Mucosa of descending colon (tissue), 3 donors: ENCODE measurements around the gene PDE4DIP. TPM values are rescaled to one million over a fixed set of nuclear protein-coding genes. Genes with fewer than 3 reads are reported as not detected.
"Not testable (repeated sequence)": the region's sequence is repeated elsewhere in the genome, so short reads cannot be mapped to it uniquely, and the experiment has no call there.

ENCODE experiments used
- ATAC-seq: fragments of 200-7000 bp; cut with Tn5 transposase; one replicate; pipeline ENCODE4 v1.9.1; 2020; ENCODE audit warnings: mild to moderate bottlenecking, moderate library complexity
- DNase-seq, 3 donors: peaks; one replicate each; pipeline ENCODE4 v3.0.0-alpha.2; 2020
- H3K36me3 ChIP-seq: fragments of 200-600 bp; one replicate; pipeline ENCODE4 v1.8.0; 2021; ENCODE audit warnings: low read depth, mild to moderate bottlenecking
- H3K4me1 ChIP-seq: fragments of 200-600 bp; one replicate; pipeline ENCODE4 v1.8.0; 2021; ENCODE audit warnings: low read depth, mild to moderate bottlenecking
- H3K4me3 ChIP-seq: fragments of 200-600 bp; one replicate; pipeline ENCODE4 v1.8.0; 2021; ENCODE audit warnings: mild to moderate bottlenecking
- H3K9me3 ChIP-seq: fragments of 200-600 bp; one replicate; pipeline ENCODE4 v1.8.0; 2021; ENCODE audit warnings: mild to moderate bottlenecking
- intact Hi-C, 2 donors: fragments of 100-400 bp; cut with DNase I in 1 of 2; cut with micrococcal nuclease in 1 of 2; formaldehyde crosslinking; loops; one replicate each; pipeline versions ENCODE4 v1.11.0 to v1.11.1; 2022; cut with DNase I, micrococcal nuclease
- total RNA-seq, 3 donors: library from RNA; stranded (reverse); fragmentation: NEBNext Ultra II Directional in 2 of 3; extraction: Animal tissue kit (Norgen Biotek cat#: 25700) in 2 of 3; gene quantifications; one replicate each; pipeline versions ENCODE4 v1.2.1 to v1.2.4, GENCODE V29; 2021 to 2023
- donor health status: DM: no; HTN: no; CAD: no; lungs with moderate emphysema.
- donor health status: DM: no; HTN: no; CAD: no.
- donor health status: DM: no; HTN: yes; CAD: no.

PDE4DIP gene
- total RNA-seq, 3 donors from 2014 or later: 49.3 to 62.1 (median 58.6) TPM

- DNase-seq, H3K9me3 ChIP-seq, H3K4me3 ChIP-seq, intact Hi-C loops, H3K4me1 ChIP-seq, H3K36me3 ChIP-seq, ATAC-seq: not testable (repeated sequence)
Observed at GRCh38 chr1:148888597-148888996, 44.4 kb downstream of the PDE4DIP start.

- ATAC-seq, intact Hi-C loops, H3K36me3 ChIP-seq, H3K4me3 ChIP-seq, DNase-seq, H3K9me3 ChIP-seq, H3K4me1 ChIP-seq: not testable (repeated sequence)
Observed at GRCh38 chr1:148889267-148890074, 45.2 kb downstream of the PDE4DIP start.

GRCh38 chr1:148890075-148890568 lies 45.9 kb downstream of the PDE4DIP start:
- H3K4me1 ChIP-seq, H3K4me3 ChIP-seq, H3K36me3 ChIP-seq, H3K9me3 ChIP-seq, ATAC-seq, intact Hi-C loops, DNase-seq: not testable (repeated sequence)

GRCh38 chr1:148894360-148895352 lies 50.4 kb downstream of the PDE4DIP start:
- intact Hi-C loops, H3K4me3 ChIP-seq, H3K4me1 ChIP-seq, H3K36me3 ChIP-seq, DNase-seq, H3K9me3 ChIP-seq: not testable (repeated sequence)
- peak; percentile 92 for ATAC-seq

- H3K36me3 ChIP-seq, H3K9me3 ChIP-seq, intact Hi-C loops, H3K4me3 ChIP-seq, H3K4me1 ChIP-seq, DNase-seq: not testable (repeated sequence)
- ATAC-seq: peak; percentile 51
Observed at GRCh38 chr1:148900026-148900425, 55.8 kb downstream of the PDE4DIP start.

- ATAC-seq: peak; percentile 79
Observed at GRCh38 chr1:148900691-148901090, 56.5 kb downstream of the PDE4DIP start.

GRCh38 chr1:148901150-148901952 lies 57.1 kb downstream of the PDE4DIP start:
- H3K9me3 ChIP-seq, H3K36me3 ChIP-seq: not testable (repeated sequence)

More at GRCh38 chr1:148900691-148901090, 56.5 kb downstream of the PDE4DIP start:
- H3K4me3 ChIP-seq, intact Hi-C loops, H3K9me3 ChIP-seq, H3K4me1 ChIP-seq, DNase-seq, H3K36me3 ChIP-seq: not testable (repeated sequence)

GRCh38 chr1:148901953-148902341 lies 57.7 kb downstream of the PDE4DIP start:
- H3K9me3 ChIP-seq, intact Hi-C loops, ATAC-seq: not testable (repeated sequence)

More at GRCh38 chr1:148901150-148901952, 57.1 kb downstream of the PDE4DIP start:
- peak; percentile 98 for ATAC-seq
- intact Hi-C loops, H3K4me3 ChIP-seq, H3K4me1 ChIP-seq, DNase-seq: not testable (repeated sequence)

GRCh38 chr1:148909219-148909826 lies 65.1 kb downstream of the PDE4DIP start:
- H3K4me1 ChIP-seq, intact Hi-C loops, H3K36me3 ChIP-seq, ATAC-seq, H3K4me3 ChIP-seq, DNase-seq, H3K9me3 ChIP-seq: not testable (repeated sequence)

More at GRCh38 chr1:148901953-148902341, 57.7 kb downstream of the PDE4DIP start:
- not testable (repeated sequence) for H3K4me3 ChIP-seq, H3K36me3 ChIP-seq, H3K4me1 ChIP-seq, DNase-seq

GRCh38 chr1:148911303-148911928 lies 67.2 kb downstream of the PDE4DIP start:
- not testable (repeated sequence) for H3K36me3 ChIP-seq

GRCh38 chr1:148916222-148916621 lies 72.0 kb downstream of the PDE4DIP start:
- H3K9me3 ChIP-seq, intact Hi-C loops, H3K4me1 ChIP-seq, DNase-seq, H3K36me3 ChIP-seq, ATAC-seq, H3K4me3 ChIP-seq: not testable (repeated sequence)

More at GRCh38 chr1:148911303-148911928, 67.2 kb downstream of the PDE4DIP start:
- H3K4me1 ChIP-seq, H3K9me3 ChIP-seq, DNase-seq, H3K4me3 ChIP-seq, intact Hi-C loops: not testable (repeated sequence)
- peak; percentile 59 for ATAC-seq

GRCh38 chr1:148916695-148917348 lies 72.6 kb downstream of the PDE4DIP start:
- intact Hi-C loops: not testable (repeated sequence)

More at GRCh38 chr1:148916695-148917348, 72.6 kb downstream of the PDE4DIP start:
- DNase-seq: peak in 1 of 3 donors; percentile 5
- H3K36me3 ChIP-seq, H3K4me1 ChIP-seq, H3K4me3 ChIP-seq, H3K9me3 ChIP-seq: not testable (repeated sequence)
- ATAC-seq: peak; percentile 51
